HepG2 (cell line): ENCODE data around the gene MZF1. TPM values are rescaled to one million over a fixed set of nuclear protein-coding genes. Genes with fewer than 3 reads are reported as not detected.

Source experiments
- HCFC1 ChIP-seq: fragments of 150-350 bp; IDR thresholded peaks from 2 replicates; pipeline ENCODE4 v1.6.1; 2014; ENCODE audit warnings: low read depth, low read length
- MBD4 ChIP-seq: IDR thresholded peaks from 2 replicates; pipeline ENCODE4 v1.6.1; 2012; ENCODE audit warnings: low read length, inconsistent platforms, borderline replicate concordance
- MTA1 ChIP-seq: sonication (generic); formaldehyde crosslinking; IDR thresholded peaks from 2 replicates; pipeline ENCODE4 v1.4.0; 2020; ENCODE audit warnings: missing genetic modification reagents, mild to moderate bottlenecking, borderline replicate concordance
- MYPOP ChIP-seq: sonication (generic); formaldehyde crosslinking; IDR thresholded peaks from 2 replicates; pipeline ENCODE4 v1.8.1; 2023; ENCODE audit warnings: mild to moderate bottlenecking, moderate library complexity, missing genetic modification reagents
- PCBP1 ChIP-seq: fragments of 200-400 bp; formaldehyde crosslinking; IDR thresholded peaks from 2 replicates; pipeline ENCODE4 v1.6.1; 2017; ENCODE audit warnings: mild to moderate bottlenecking, low read depth, low read length, borderline replicate concordance
- RNF219 ChIP-seq: sonication (generic); formaldehyde crosslinking; IDR thresholded peaks from 2 replicates; pipeline ENCODE4 v1.5.0; 2020; ENCODE audit warnings: mild to moderate bottlenecking, missing genetic modification reagents
- TEF ChIP-seq: sonication (generic); formaldehyde crosslinking; IDR thresholded peaks from 2 replicates; pipeline ENCODE4 v1.5.0; 2020; ENCODE audit warnings: missing genetic modification reagents
- TRIM24 ChIP-seq: sonication (generic); formaldehyde crosslinking; IDR thresholded peaks from 2 replicates; pipeline ENCODE4 v1.8.0; 2022; ENCODE audit warnings: mild to moderate bottlenecking, missing genetic modification reagents
- USF2 ChIP-seq, 2 experiments: sonication (generic) in 1 of 2; formaldehyde crosslinking in 1 of 2; IDR thresholded peaks; 2 replicates each; pipeline versions ENCODE4 v1.5.1 to v1.6.1; 2011 to 2020; ENCODE audit warnings: borderline replicate concordance in 1 of 2, low read depth in 1 of 2, low read length in 1 of 2, mild to moderate bottlenecking in 1 of 2, missing genetic modification reagents in 1 of 2, moderate library complexity in 1 of 2
- ZBTB3 ChIP-seq: sonication (generic); formaldehyde crosslinking; IDR thresholded peaks from 2 replicates; pipeline ENCODE4 v1.4.0; 2020; ENCODE audit warnings: low read depth, mild to moderate bottlenecking, moderate library complexity, missing genetic modification reagents, borderline replicate concordance
- ZKSCAN1 ChIP-seq: fragments of 150-350 bp; IDR thresholded peaks from 2 replicates; pipeline ENCODE4 v1.6.1; 2014; ENCODE audit warnings: low read length
- ZNF367 ChIP-seq: sonication (generic); formaldehyde crosslinking; IDR thresholded peaks from 2 replicates; pipeline ENCODE4 v1.4.0; 2020; ENCODE audit warnings: missing genetic modification reagents, borderline replicate concordance
- ZNF512 ChIP-seq: sonication (generic); formaldehyde crosslinking; IDR thresholded peaks from 2 replicates; pipeline ENCODE4 v1.4.0; 2020; ENCODE audit warnings: mild to moderate bottlenecking, missing genetic modification reagents
- ZNF580 ChIP-seq: IDR thresholded peaks from 2 replicates; pipeline ENCODE4 v1.6.1; 2016; ENCODE audit warnings: low read depth, borderline replicate concordance
- ZNF704 ChIP-seq: sonication (generic); formaldehyde crosslinking; IDR thresholded peaks from 2 replicates; pipeline ENCODE4 v1.8.1; 2023; ENCODE audit warnings: mild to moderate bottlenecking, inconsistent platforms, moderate library complexity, missing genetic modification reagents, borderline replicate concordance
- ZNF775 ChIP-seq: sonication (generic); formaldehyde crosslinking; IDR thresholded peaks from 2 replicates; pipeline ENCODE4 v1.4.0; 2020; ENCODE audit warnings: missing genetic modification reagents, mild to moderate bottlenecking, moderate library complexity, borderline replicate concordance
- ZSCAN12 ChIP-seq: sonication (generic); formaldehyde crosslinking; IDR thresholded peaks from 2 replicates; pipeline ENCODE4 v1.9.0; 2021; ENCODE audit warnings: mild to moderate bottlenecking, missing genetic modification reagents
- polyA plus RNA-seq, 8 experiments: library from polyadenylated mRNA; depleted of rRNA in 3 of 8; stranded (reverse) in 7 of 8; unstranded in 1 of 8; fragments of >200 nt; fragmentation: Illumina TruSeq in 4 of 8; extraction: Trizol in 4 of 8; gene quantifications; 2 replicates each; pipeline versions ENCODE4 v1.2.1 to v1.2.3, GENCODE V29; 2011 to 2016; ENCODE audit warnings: low read depth in 4 of 8, missing spikeins in 1 of 8, mixed read lengths in 1 of 8; ENCODE audit not compliant: insufficient read depth in 1 of 8
- total RNA-seq, 5 experiments: library from RNA; depleted of rRNA; stranded (reverse); fragments of >200 nt; fragmentation: Illumina TruSeq; extraction: Trizol; gene quantifications; 2 replicates each; pipeline ENCODE4 v1.2.3, GENCODE V29; 2016; ENCODE audit warnings: low read depth in 1 of 5

MZF1 gene
- total and polyA plus RNA-seq, 2 of the 13 experiments (the other 11 are each of a cell fraction or from before 2014, with no cell fraction given): 3.1 to 8.1 TPM

GRCh38 chr19:58554494-58555368 lies 18.4 kb downstream of the MZF1 start, which contains the start of gene CHMP2A (continued):
- TF ChIP-seq MYPOP (CRISPR knock-in tag) (peak; percentile 37; the same call in 1 of the 2 replicates), ZNF512 (CRISPR knock-in tag) (no peak), TRIM24 (CRISPR knock-in tag) (no peak), USF2 (IDR thresholded peaks at IDR 0.05; ENCODE audit: low read depth, low read length) (no peak), USF2 (CRISPR knock-in tag; IDR thresholded peaks at IDR 0.05; ENCODE audit: borderline replicate concordance) (no peak), MTA1 (CRISPR knock-in tag) (0 out of 2 replicates have a peak, but pooled peaks have one; percentile 20), ZSCAN12 (no peak), MBD4 (no peak), ZBTB3 (no peak), HCFC1 (peak; percentile 33), ZNF580 (CRISPR knock-in tag) (no peak), TEF (CRISPR knock-in tag) (no peak; the same call in 1 of the 2 replicates), PCBP1 (no peak), ZNF775 (CRISPR knock-in tag) (no peak), ZNF704 (CRISPR knock-in tag) (0 out of 2 replicates have a peak, but pooled peaks have one; percentile 20), ZKSCAN1 (no peak), ZNF367 (CRISPR knock-in tag) (no peak), RNF219 (CRISPR knock-in tag) (no peak)
